H1 (cell line): ENCODE results near the gene ANKRD13C. TPM values are rescaled to one million over a fixed set of nuclear protein-coding genes. Genes with fewer than 3 reads are reported as not detected.

ENCODE experiments used
- CTCF ChIA-PET: fragments of 300-600 bp; sonication (Branson Sonifier 250); formaldehyde crosslinking; loops from one replicate; lab custom pipeline; 2021; ENCODE audit not compliant: partially characterized antibody; lab: Charles Lee
- POLR2A ChIA-PET: fragments of 300-600 bp; sonication (Branson Sonifier 250); formaldehyde crosslinking; loops from one replicate; lab custom pipeline; 2021; ENCODE audit warnings: inconsistent platforms; ENCODE audit not compliant: partially characterized antibody; lab: Charles Lee
- DNase-seq, 2 experiments: peaks; one replicate each; pipeline versions ENCODE4 v3.0.0 to v3.0.0-alpha.2; 2010 to 2022; ENCODE audit warnings: low spot score in 2 of 2, low read depth in 1 of 2, mixed read lengths in 1 of 2
- FAIRE-seq: peaks from 2 replicates; lab custom pipeline; 2011; peaks lifted over from hg19 to GRCh38; lab: Jason Lieb, UNC
- H2AFZ ChIP-seq: 2 replicates; pipeline ENCODE4 v1.8.1; 2012; ENCODE audit warnings: low read length, inconsistent platforms
- H2AK5ac ChIP-seq: 2 replicates; pipeline ENCODE4 v1.6.1; 2013; ENCODE audit warnings: low read depth, low read length
- H2BK120ac ChIP-seq: replicated peaks from 2 replicates; pipeline ENCODE3; 2013; ENCODE audit warnings: low read depth, low read length, inconsistent platforms
- H2BK12ac ChIP-seq: 2 replicates; pipeline ENCODE4 v1.6.1; 2013; ENCODE audit warnings: low read depth, low read length
- H2BK15ac ChIP-seq: 2 replicates; pipeline ENCODE4 v1.6.1; 2013; ENCODE audit warnings: low read length
- H2BK20ac ChIP-seq: 2 replicates; pipeline ENCODE4 v1.6.1; 2013; ENCODE audit warnings: low read length
- H2BK5ac ChIP-seq: 2 replicates; pipeline ENCODE4 v1.6.1; 2013; ENCODE audit warnings: low read depth, low read length
- H3K14ac ChIP-seq: 2 replicates; pipeline ENCODE4 v1.6.1; 2013; ENCODE audit warnings: inconsistent platforms; ENCODE audit not compliant: insufficient read length
- H3K18ac ChIP-seq: 2 replicates; pipeline ENCODE4 v1.6.1; 2013; ENCODE audit warnings: low read length; ENCODE audit errors: extremely low read depth
- H3K23ac ChIP-seq: 2 replicates; pipeline ENCODE4 v1.6.1; 2013; ENCODE audit warnings: inconsistent platforms; ENCODE audit not compliant: insufficient read length
- H3K23me2 ChIP-seq: 2 replicates; pipeline ENCODE4 v1.6.1; 2013; ENCODE audit warnings: low read depth, low read length
- H3K27ac ChIP-seq: 2 replicates; pipeline ENCODE4 v1.6.1; 2011; ENCODE audit warnings: low read depth, low read length, inconsistent platforms
- H3K27me3 ChIP-seq, 4 experiments: replicated peaks in 1 of 4; 1 replicate in 1 of 4; 2 replicates in 3 of 4; pipeline versions ENCODE4 v1.6.1 to v1.8.1; 2011 to 2013; ENCODE audit warnings: low read length in 3 of 4, mild to moderate bottlenecking in 3 of 4, inconsistent platforms in 2 of 4, mixed read lengths in 2 of 4, moderate library complexity in 1 of 4; ENCODE audit not compliant: control insufficient read depth in 3 of 4, insufficient read depth in 3 of 4; ENCODE audit errors: extremely low read depth in 1 of 4
- H3K36me3 ChIP-seq, 4 experiments: 2 replicates each; pipeline versions ENCODE4 v1.6.1 to v1.8.1; 2011 to 2013; ENCODE audit warnings: mild to moderate bottlenecking in 4 of 4, low read length in 3 of 4, moderate library complexity in 2 of 4, control low read depth in 1 of 4, inconsistent platforms in 1 of 4; ENCODE audit not compliant: insufficient read depth in 4 of 4, control insufficient read depth in 2 of 4
- H3K4ac ChIP-seq: replicated peaks from 2 replicates; pipeline ENCODE3; 2013; ENCODE audit warnings: low read length, low read depth, mixed read lengths, inconsistent platforms; ENCODE audit not compliant: insufficient read length
- H3K4me1 ChIP-seq, 4 experiments: replicated peaks in 1 of 4; 1 replicate in 1 of 4; 2 replicates in 3 of 4; pipeline versions ENCODE4 v1.6.1 to v1.8.1; 2011 to 2013; ENCODE audit warnings: low read length in 3 of 4, inconsistent platforms in 2 of 4, mixed read lengths in 1 of 4; ENCODE audit not compliant: insufficient read depth in 4 of 4, control insufficient read depth in 3 of 4
- H3K4me2 ChIP-seq, 2 experiments: 2 replicates each; pipeline versions ENCODE4 v1.6.1 to v1.8.1; 2011 to 2013; ENCODE audit warnings: low read depth in 2 of 2, low read length in 2 of 2, control low read depth in 1 of 2, inconsistent platforms in 1 of 2, mild to moderate bottlenecking in 1 of 2; ENCODE audit not compliant: insufficient read depth in 1 of 2
- H3K4me3 ChIP-seq, 4 experiments: fragments of 200-600, 300-600 bp in 1 of 4; sonication (generic), shearing (Covaris generic), sonication (Bioruptor Twin) in 1 of 4; 2 replicates each; pipeline versions ENCODE4 v1.5.1 to v1.8.1; 2011 to 2016; ENCODE audit warnings: low read length in 4 of 4, low read depth in 3 of 4, control low read depth in 2 of 4, inconsistent platforms in 2 of 4, mild to moderate bottlenecking in 2 of 4, mixed read lengths in 1 of 4, moderate library complexity in 1 of 4; ENCODE audit not compliant: insufficient read depth in 2 of 4; ENCODE audit errors: extremely low read depth in 1 of 4
- H3K56ac ChIP-seq: replicated peaks from 2 replicates; pipeline ENCODE3; 2013; ENCODE audit warnings: low read depth, mild to moderate bottlenecking, mixed read lengths, low read length, inconsistent platforms; ENCODE audit not compliant: insufficient read length
- H3K79me1 ChIP-seq: 2 replicates; pipeline ENCODE4 v1.6.1; 2013; ENCODE audit warnings: low read depth, low read length, control low read depth
- H3K79me2 ChIP-seq, 2 experiments: 2 replicates each; pipeline versions ENCODE4 v1.6.1 to v1.8.1; 2012 to 2013; ENCODE audit warnings: low read length in 2 of 2, mild to moderate bottlenecking in 2 of 2, inconsistent platforms in 1 of 2; ENCODE audit not compliant: insufficient read depth in 2 of 2, control insufficient read depth in 1 of 2
- H3K9ac ChIP-seq, 4 experiments: replicated peaks in 1 of 4; 1 replicate in 1 of 4; 2 replicates in 3 of 4; pipeline versions ENCODE4 v1.6.1 to v1.8.1; 2011 to 2013; ENCODE audit warnings: low read depth in 3 of 4, low read length in 3 of 4, control low read depth in 2 of 4, mild to moderate bottlenecking in 2 of 4, moderate library complexity in 2 of 4, inconsistent platforms in 1 of 4; ENCODE audit errors: extremely low read depth in 1 of 4
- H3K9me3 ChIP-seq, 2 experiments: 2 replicates each; pipeline versions ENCODE4 v1.6.1 to v1.8.1; 2012 to 2013; ENCODE audit warnings: mild to moderate bottlenecking in 2 of 2, moderate library complexity in 2 of 2, control low read depth in 1 of 2, inconsistent platforms in 1 of 2, low read depth in 1 of 2, low read length in 1 of 2, mixed read lengths in 1 of 2; ENCODE audit not compliant: insufficient read depth in 2 of 2
- H4K20me1 ChIP-seq, 2 experiments: replicated peaks in 1 of 2; 2 replicates each; pipeline versions ENCODE3 to v1.8.1; 2011 to 2013; ENCODE audit warnings: inconsistent platforms in 2 of 2, low read length in 2 of 2, mild to moderate bottlenecking in 1 of 2; ENCODE audit not compliant: insufficient read depth in 2 of 2, control insufficient read depth in 1 of 2
- H4K5ac ChIP-seq: 2 replicates; pipeline ENCODE4 v1.6.1; 2013; ENCODE audit warnings: low read length, low read depth, mixed read lengths, inconsistent platforms; ENCODE audit not compliant: insufficient read length
- H4K8ac ChIP-seq: 2 replicates; pipeline ENCODE4 v1.8.0; 2013; ENCODE audit warnings: mild to moderate bottlenecking, moderate library complexity, low read length, inconsistent platforms; ENCODE audit not compliant: insufficient read depth; ENCODE audit errors: extremely low read depth
- H4K91ac ChIP-seq: replicated peaks from 2 replicates; pipeline ENCODE3; 2013; ENCODE audit warnings: low read length, mixed read lengths, inconsistent platforms; ENCODE audit not compliant: insufficient read length
- CHD1 ChIP-seq: IDR thresholded peaks from 2 replicates; pipeline ENCODE4 v1.6.1; 2012; ENCODE audit warnings: low read depth, low read length, improper control_type of control experiment
- CREB1 ChIP-seq: IDR thresholded peaks from 2 replicates; pipeline ENCODE4 v1.6.1; 2012; ENCODE audit warnings: inconsistent platforms
- NRF1 ChIP-seq: IDR thresholded peaks from 2 replicates; pipeline ENCODE4 v1.6.1; 2011; ENCODE audit warnings: mild to moderate bottlenecking, low read depth, low read length, improper control_type of control experiment
- polyA plus RNA-seq, 7 experiments: library from polyadenylated mRNA; depleted of rRNA in 3 of 7; stranded (reverse) in 5 of 7; unstranded in 2 of 7; fragments of >200 nt in 5 of 7; fragments of 200-250 nt in 2 of 7; gene quantifications; 1 replicate in 5 of 7; 2 replicates in 1 of 7; 4 replicates in 1 of 7; pipeline versions ENCODE4 v1.2.1 to v1.2.3, GENCODE V29; 2011 to 2013; ENCODE audit warnings: missing spikeins in 2 of 7, mixed read lengths in 2 of 7
- total RNA-seq: library from RNA; stranded (reverse); fragmentation: NEBNext Ultra II Directional; extraction: Animal tissue kit (Norgen Biotek cat#: 25700); gene quantifications from 2 replicates; pipeline ENCODE4 v1.2.1, GENCODE V29; 2021

Gene ANKRD13C
- total and polyA plus RNA-seq, 2 of the 8 experiments (the other 6 are each of a cell fraction or from before 2014, with no cell fraction given): 4.8 to 21.7 TPM

GRCh38 chr1:70247768-70248167 is 106.8 kb downstream of the ANKRD13C start (continued):
- no peak for TF ChIP-seq CREB1

DNA sequence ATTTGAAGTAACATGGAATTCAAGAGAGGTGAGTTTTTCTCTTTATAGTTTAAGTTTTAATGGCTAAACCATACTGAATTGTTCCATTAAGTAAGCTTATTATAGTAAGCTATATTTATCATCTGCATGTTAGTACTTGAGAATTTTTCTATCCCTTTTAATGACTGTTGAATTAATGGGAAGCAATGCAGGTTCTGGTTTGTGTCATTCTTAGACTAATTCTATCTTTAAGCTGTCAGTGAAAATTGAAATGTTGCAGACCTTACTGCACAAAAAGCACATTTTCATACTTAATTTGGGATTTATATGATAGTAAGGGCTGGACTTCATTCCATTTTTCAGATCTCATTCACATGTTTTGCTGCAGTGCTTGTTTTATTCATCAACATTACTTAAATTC is 107.4 kb downstream of the ANKRD13C start:
- H3K27ac ChIP-seq: no peak overlapping the region
- H4K20me1 ChIP-seq: peaks cover 1% of the 10 kb centered on the region in 2 experiments

More for the DNA sequence above, 107.4 kb downstream of the ANKRD13C start:
- no peak for TF ChIP-seq NRF1
- no peak for TF ChIP-seq CHD1
- Histone ChIP-seq H3K36me3 (peaks cover 33 to 98% (median 79%) of the 10 kb centered on the region in 4 experiments), H3K56ac (no peak overlapping the region), H2BK15ac (no peak overlapping the region), H3K9ac (no peak overlapping the region), H3K14ac (no peak overlapping the region), H3K27me3 (no peaks in the 10 kb centered on the region), H2BK12ac (no peak overlapping the region), H3K18ac (no peak overlapping the region), H3K4me3 (no peak overlapping the region), H3K4me1 (no peaks in the 10 kb centered on the region), H3K79me2 (peaks cover 0 to 3% of the 10 kb centered on the region in 2 experiments; a peak in 1 of 4 replicates), H3K79me1 (no peaks in the 10 kb centered on the region), H3K4ac (no peak overlapping the region), H4K91ac (no peak overlapping the region), H4K5ac (no peak overlapping the region), H2AK5ac (no peak overlapping the region), H2BK5ac (no peak overlapping the region), H3K23me2 (no peaks in the 10 kb centered on the region), H2BK120ac (no peak overlapping the region), H4K8ac (no peak overlapping the region), H3K23ac (no peak overlapping the region), H3K9me3 (no peaks in the 10 kb centered on the region), H2BK20ac (no peak overlapping the region), H3K4me2 (no peak overlapping the region), H2AFZ (no peak overlapping the region)
- no peak for FAIRE-seq
- no peak for DNase-seq
- POLR2A ChIA-PET: interaction anchor here (1.3 to 1.4 kb wide), 2 partner anchors 12 to 20 kb away, joined by 3 to 4 read pairs; no protein-coding TSS in a partner anchor
- CTCF ChIA-PET: no interaction called here
